GM06990 (cell line): ENCODE data around the gene TVP23A.
"Not testable (repeated sequence)": the region's sequence is repeated elsewhere in the genome, so short reads cannot be mapped to it uniquely, and the experiment has no call there.

Experiments used
- DNase-seq: peaks from one replicate; pipeline ENCODE4 v3.0.0-alpha.2; 2011; ENCODE audit not compliant: insufficient read length; ENCODE audit errors: extremely low read depth
- H3K27me3 ChIP-seq: replicated peaks from 2 replicates; pipeline ENCODE4 v1.6.0; 2011; ENCODE audit warnings: low read length; ENCODE audit not compliant: control insufficient read depth, insufficient read depth
- H3K36me3 ChIP-seq: 2 replicates; pipeline ENCODE4 v1.5.1; 2011; ENCODE audit warnings: low read length; ENCODE audit not compliant: control insufficient read depth, insufficient read depth
- H3K4me3 ChIP-seq: replicated peaks from 2 replicates; pipeline ENCODE4 v1.5.1; 2011; ENCODE audit warnings: low read depth, mild to moderate bottlenecking, control low read depth, low read length
- TF ChIP-seq, protein P1 (sequence below): IDR thresholded peaks from 2 replicates; pipeline ENCODE4 v1.5.1; 2011; ENCODE audit warnings: low read length, control low read depth, mild to moderate bottlenecking, inconsistent platforms; ENCODE audit not compliant: insufficient read depth, poor library complexity, severe bottlenecking

TVP23A gene

DNA sequence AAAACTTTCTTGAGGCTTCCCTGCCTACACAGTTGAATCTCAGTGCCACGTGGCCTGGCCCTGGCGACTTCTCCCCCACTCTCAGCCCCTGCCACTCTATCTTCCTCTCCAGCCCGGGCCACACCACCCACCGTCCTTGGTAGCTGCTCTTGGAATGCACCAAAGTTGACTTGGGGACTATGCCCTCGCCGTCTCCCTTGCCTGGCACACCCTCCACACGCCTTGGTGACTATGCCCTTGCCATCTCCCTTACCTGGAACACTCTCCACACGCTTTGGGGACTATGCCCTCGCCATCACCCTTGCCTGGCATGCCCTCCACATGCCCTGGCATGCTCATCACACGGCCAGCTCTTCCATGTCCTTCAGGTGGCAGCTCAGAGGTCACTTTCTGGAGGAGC lies 15.5 kb upstream of the TVP23A start:
- Histone ChIP-seq H3K4me3 (no peak overlapping the region), H3K27me3 (no peaks in the 10 kb centered on the region), H3K36me3 (no peaks in the 10 kb centered on the region)
- TF ChIP-seq, protein P1, sequence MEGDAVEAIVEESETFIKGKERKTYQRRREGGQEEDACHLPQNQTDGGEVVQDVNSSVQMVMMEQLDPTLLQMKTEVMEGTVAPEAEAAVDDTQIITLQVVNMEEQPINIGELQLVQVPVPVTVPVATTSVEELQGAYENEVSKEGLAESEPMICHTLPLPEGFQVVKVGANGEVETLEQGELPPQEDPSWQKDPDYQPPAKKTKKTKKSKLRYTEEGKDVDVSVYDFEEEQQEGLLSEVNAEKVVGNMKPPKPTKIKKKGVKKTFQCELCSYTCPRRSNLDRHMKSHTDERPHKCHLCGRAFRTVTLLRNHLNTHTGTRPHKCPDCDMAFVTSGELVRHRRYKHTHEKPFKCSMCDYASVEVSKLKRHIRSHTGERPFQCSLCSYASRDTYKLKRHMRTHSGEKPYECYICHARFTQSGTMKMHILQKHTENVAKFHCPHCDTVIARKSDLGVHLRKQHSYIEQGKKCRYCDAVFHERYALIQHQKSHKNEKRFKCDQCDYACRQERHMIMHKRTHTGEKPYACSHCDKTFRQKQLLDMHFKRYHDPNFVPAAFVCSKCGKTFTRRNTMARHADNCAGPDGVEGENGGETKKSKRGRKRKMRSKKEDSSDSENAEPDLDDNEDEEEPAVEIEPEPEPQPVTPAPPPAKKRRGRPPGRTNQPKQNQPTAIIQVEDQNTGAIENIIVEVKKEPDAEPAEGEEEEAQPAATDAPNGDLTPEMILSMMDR, result no peak
- DNase-seq, result no peak

GRCh38 chr16:10833271-10833670 lies 14.7 kb upstream of the TVP23A start:
- Histone ChIP-seq H3K4me3 (no peak overlapping the region), H3K36me3 (no peaks in the 10 kb centered on the region), H3K27me3 (no peaks in the 10 kb centered on the region)
- no peak for DNase-seq
- TF ChIP-seq, protein P1, result no peak

DNA sequence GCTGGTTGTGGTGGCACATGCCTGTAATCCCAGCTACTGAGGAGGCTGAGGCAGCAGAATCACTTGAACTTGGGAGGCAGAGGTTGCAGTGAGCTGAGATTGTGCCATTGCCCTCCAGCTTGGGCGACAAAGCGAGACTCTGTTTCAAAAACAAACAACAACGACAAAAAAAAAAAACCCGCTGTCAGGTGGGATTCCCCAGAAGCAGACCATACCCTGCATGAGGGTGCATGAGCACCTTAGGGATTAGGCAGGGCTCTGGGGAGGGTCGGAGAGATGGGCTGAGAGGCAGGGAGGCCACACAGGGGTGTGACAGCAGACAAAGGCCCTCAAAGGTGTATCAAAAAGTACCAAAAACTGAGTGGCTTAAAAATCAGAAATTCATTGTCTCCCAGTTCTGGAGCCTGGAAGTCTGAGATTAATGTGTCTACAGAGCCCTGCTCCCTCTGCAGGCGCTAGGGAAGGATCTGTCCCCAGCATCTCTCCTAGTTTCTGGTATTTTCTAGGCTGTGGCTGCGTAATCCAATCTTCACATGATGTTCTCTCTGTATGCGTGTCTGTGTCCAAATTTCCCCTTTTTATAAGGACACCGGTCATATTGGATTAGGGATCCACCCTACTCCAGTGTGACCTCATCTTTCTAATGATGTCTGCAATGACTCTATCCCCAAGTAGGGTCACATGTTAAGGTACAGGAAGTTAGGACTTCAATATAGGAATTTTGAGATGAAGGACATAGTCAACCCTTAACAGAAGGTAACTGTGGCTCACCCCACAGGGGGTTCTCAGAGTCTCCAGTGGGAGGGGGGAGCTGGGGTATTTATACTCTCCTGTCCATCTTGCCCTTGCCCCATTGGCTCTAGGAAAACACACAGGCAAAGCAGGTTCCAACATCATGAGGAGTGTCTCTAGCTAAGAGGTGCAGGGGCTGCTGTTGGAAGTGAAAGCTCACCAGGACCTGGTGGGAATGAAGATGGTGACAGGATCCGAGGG lies 13.6 kb upstream of the TVP23A start:
- Histone ChIP-seq H3K4me3 (no peak overlapping the region), H3K36me3 (no peaks in the 10 kb centered on the region), H3K27me3 (no peaks in the 10 kb centered on the region)
- DNase-seq, result no peak
- TF ChIP-seq, protein P1, result no peak

GRCh38 chr16:10830240-10830639 lies 11.6 kb upstream of the TVP23A start:
- H3K36me3 ChIP-seq, DNase-seq, H3K27me3 ChIP-seq, H3K4me3 ChIP-seq: not testable (repeated sequence)

DNA sequence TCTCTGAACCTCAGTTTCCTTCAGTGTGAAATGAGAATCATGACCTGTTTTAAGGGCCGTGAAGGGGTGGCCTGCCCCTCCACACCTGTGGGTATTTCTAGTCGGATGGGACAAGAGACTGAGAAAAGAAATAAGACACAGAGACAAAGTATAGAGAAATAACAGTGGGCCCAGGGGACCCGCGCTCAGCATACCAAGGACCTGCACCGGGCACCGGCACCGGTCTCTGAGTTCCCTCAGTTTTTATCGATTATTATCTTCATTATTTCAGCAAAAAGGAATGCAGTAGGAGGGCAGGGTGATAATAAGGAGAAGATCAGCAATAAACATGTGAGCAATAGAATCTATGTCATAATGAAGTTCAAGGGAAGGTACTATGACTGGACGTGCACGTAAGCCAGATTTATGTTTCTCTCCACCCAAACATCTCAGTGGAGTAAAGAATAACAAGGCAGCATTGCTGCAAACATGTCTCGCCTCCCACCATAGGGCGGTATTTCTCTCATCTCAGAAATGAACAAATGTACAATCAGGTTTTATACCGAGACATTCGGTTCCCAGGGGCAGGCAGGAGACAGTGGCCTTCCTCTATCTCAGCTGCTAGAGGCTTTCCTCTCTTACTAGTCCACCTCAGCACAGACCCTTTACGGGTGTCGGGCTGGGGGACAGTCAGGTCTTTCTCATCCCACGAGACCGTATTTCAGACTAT lies 10.9 kb upstream of the TVP23A start:
- not testable (repeated sequence) for H3K27me3 ChIP-seq, DNase-seq, H3K4me3 ChIP-seq, H3K36me3 ChIP-seq

GRCh38 chr16:10828851-10829366 lies 10.3 kb upstream of the TVP23A start:
- TF ChIP-seq, protein P1, result no peak
- Histone ChIP-seq H3K36me3 (no peaks in the 10 kb centered on the region), H3K4me3 (no peak overlapping the region), H3K27me3 (no peaks in the 10 kb centered on the region)
- no peak for DNase-seq
